NCI-H2107 treated with DMSO at 0.1 percent for 48 hours (cell line): ENCODE results near the gene SHANK2.

ENCODE experiments used
- DNase-seq: peaks from one replicate; lab custom pipeline; 2025; ENCODE audit not compliant: unreplicated experiment; lab: John Stamatoyannopoulos, UW

The SHANK2 gene

GRCh38 chr11:71269603-71270511 lies 17.5 kb upstream of the SHANK2 start:
- no peak for DNase-seq

GRCh38 chr11:71268706-71269321 lies 16.4 kb upstream of the SHANK2 start:
- no peak for DNase-seq

- no peak for DNase-seq
Observed at GRCh38 chr11:71267807-71268421, 15.5 kb upstream of the SHANK2 start.

- DNase-seq, result no peak
Observed at GRCh38 chr11:71266114-71266833, 13.9 kb upstream of the SHANK2 start.

- DNase-seq, result no peak
Observed at GRCh38 chr11:71265559-71266092, 13.2 kb upstream of the SHANK2 start.

- DNase-seq, result no peak
Observed at GRCh38 chr11:71263386-71263785, 11.0 kb upstream of the SHANK2 start.

GRCh38 chr11:71255800-71256479 lies 3.6 kb upstream of the SHANK2 start:
- DNase-seq, result no peak

GRCh38 chr11:71255323-71255722 lies 2.9 kb upstream of the SHANK2 start:
- no peak for DNase-seq

GRCh38 chr11:71253794-71254193 lies 1.4 kb upstream of the SHANK2 start:
- DNase-seq, result no peak

GRCh38 chr11:71252770-71253730 lies 673 bp upstream of the SHANK2 start:
- no peak for DNase-seq

- no peak for DNase-seq
Observed at GRCh38 chr11:71251761-71252268, 562 bp downstream of the SHANK2 start.

GRCh38 chr11:71251151-71251721 lies 1.1 kb downstream of the SHANK2 start:
- no peak for DNase-seq

- DNase-seq, result no peak
Observed at GRCh38 chr11:71250523-71251150, 1.7 kb downstream of the SHANK2 start.

- no peak for DNase-seq
Observed at GRCh38 chr11:71249301-71249700, 3.1 kb downstream of the SHANK2 start.

- DNase-seq, result no peak
Observed at GRCh38 chr11:71248656-71249055, 3.7 kb downstream of the SHANK2 start.

- DNase-seq, result no peak
Observed at GRCh38 chr11:71248251-71248570, 4.2 kb downstream of the SHANK2 start.

GRCh38 chr11:71247551-71248250 lies 4.7 kb downstream of the SHANK2 start:
- no peak for DNase-seq

- DNase-seq, result no peak
Observed at GRCh38 chr11:71246559-71246958, 5.8 kb downstream of the SHANK2 start.
